GM18861 (cell line): ENCODE data around the gene CHMP5.
"Not testable (repeated sequence)": the region's sequence is repeated elsewhere in the genome, so short reads cannot be mapped to it uniquely, and the experiment has no call there.

Experiments
- ATAC-seq: cut with Tn5 transposase; IDR thresholded peaks from one replicate; pipeline ENCODE4 v1.9.1; 2021; ENCODE audit not compliant: unreplicated experiment

The CHMP5 gene

GRCh38 chr9:33310748-33311147 lies 45.9 kb downstream of the CHMP5 start:
- ATAC-seq: no peak

- ATAC-seq: no peak
Observed at GRCh38 chr9:33311953-33312352, 47.1 kb downstream of the CHMP5 start.

- ATAC-seq: no peak
Observed at GRCh38 chr9:33315371-33315770, 50.5 kb downstream of the CHMP5 start.

GRCh38 chr9:33317136-33317535 lies 52.3 kb downstream of the CHMP5 start:
- not testable (repeated sequence) for ATAC-seq

- ATAC-seq: no peak
Observed at GRCh38 chr9:33318225-33318624, 53.4 kb downstream of the CHMP5 start.

- no peak for ATAC-seq
Observed at GRCh38 chr9:33318781-33319180, 53.9 kb downstream of the CHMP5 start.

GRCh38 chr9:33320230-33320567 lies 55.4 kb downstream of the CHMP5 start:
- no peak for ATAC-seq

GRCh38 chr9:33320568-33321261 lies 55.9 kb downstream of the CHMP5 start:
- ATAC-seq: no peak

- ATAC-seq: no peak
Observed at GRCh38 chr9:33329117-33329563, 64.3 kb downstream of the CHMP5 start.

- no peak for ATAC-seq
Observed at GRCh38 chr9:33329979-33330378, 65.1 kb downstream of the CHMP5 start.

GRCh38 chr9:33331377-33331891 lies 66.6 kb downstream of the CHMP5 start:
- no peak for ATAC-seq
